Keratinocyte (primary cell): ENCODE results near the gene SLC4A2. TPM values are rescaled to one million over a fixed set of nuclear protein-coding genes. Genes with fewer than 3 reads are reported as not detected.

Experiments
- DNase-seq: peaks from one replicate; pipeline ENCODE4 v3.0.0-alpha.2; 2011; ENCODE audit warnings: low read depth, missing footprints, low spot score
- FAIRE-seq: peaks from 2 replicates; lab custom pipeline; 2011; peaks lifted over from hg19 to GRCh38; lab: Jason Lieb, UNC
- H2AFZ ChIP-seq: 2 replicates; pipeline ENCODE4 v1.6.0; 2012; ENCODE audit warnings: low read length, control low read depth, inconsistent platforms; ENCODE audit not compliant: control insufficient read depth
- H3K27ac ChIP-seq: 2 replicates; pipeline ENCODE4 v1.5.1; 2011; ENCODE audit warnings: low read length; ENCODE audit not compliant: control insufficient read depth, insufficient read depth
- H3K27me3 ChIP-seq: 3 replicates; pipeline ENCODE4 v1.6.0; 2011; ENCODE audit warnings: low read length; ENCODE audit not compliant: control insufficient read depth, insufficient read depth; ENCODE audit errors: extremely low read depth
- H3K36me3 ChIP-seq, 2 experiments: 2 replicates in 1 of 2; 3 replicates in 1 of 2; pipeline ENCODE4 v1.5.1; 2011; ENCODE audit warnings: low read length in 2 of 2, mild to moderate bottlenecking in 1 of 2; ENCODE audit not compliant: control insufficient read depth in 2 of 2, insufficient read depth in 2 of 2; ENCODE audit errors: extremely low read depth in 1 of 2
- H3K4me1 ChIP-seq: 3 replicates; pipeline ENCODE4 v1.5.1; 2011; ENCODE audit warnings: low read length; ENCODE audit not compliant: control insufficient read depth, insufficient read depth; ENCODE audit errors: extremely low read depth
- H3K4me2 ChIP-seq: 3 replicates; pipeline ENCODE4 v1.6.0; 2011; ENCODE audit warnings: low read depth, low read length; ENCODE audit not compliant: control insufficient read depth, insufficient read depth; ENCODE audit errors: extremely low read depth
- H3K4me3 ChIP-seq, 3 experiments: fragments of 200-600 bp in 1 of 3; sonication (generic) in 1 of 3; 2 replicates in 2 of 3; 3 replicates in 1 of 3; pipeline ENCODE4 v1.5.1; 2011 to 2016; ENCODE audit warnings: low read length in 3 of 3, mild to moderate bottlenecking in 3 of 3, control low read depth in 2 of 3, inconsistent platforms in 1 of 3, low read depth in 1 of 3, mixed read lengths in 1 of 3, mixed run types in 1 of 3, moderate library complexity in 1 of 3; ENCODE audit not compliant: control insufficient read depth in 2 of 3, insufficient read depth in 2 of 3; ENCODE audit errors: extremely low read depth in 1 of 3
- H3K79me2 ChIP-seq: 2 replicates; pipeline ENCODE4 v1.6.0; 2012; ENCODE audit warnings: low read length; ENCODE audit not compliant: control insufficient read depth, insufficient read depth
- H3K9ac ChIP-seq: 3 replicates; pipeline ENCODE4 v1.6.0; 2011; ENCODE audit warnings: low read length; ENCODE audit not compliant: control insufficient read depth, insufficient read depth; ENCODE audit errors: extremely low read depth
- H3K9me1 ChIP-seq: 3 replicates; pipeline ENCODE4 v1.6.0; 2011; ENCODE audit warnings: low read length; ENCODE audit not compliant: control insufficient read depth, insufficient read depth; ENCODE audit errors: extremely low read depth
- H3K9me3 ChIP-seq: 2 replicates; pipeline ENCODE4 v1.5.1; 2012; ENCODE audit warnings: low read depth, low read length; ENCODE audit not compliant: control insufficient read depth
- H4K20me1 ChIP-seq: 3 replicates; pipeline ENCODE4 v1.6.0; 2011; ENCODE audit warnings: low read length; ENCODE audit not compliant: control insufficient read depth, insufficient read depth; ENCODE audit errors: extremely low read depth
- CTCF ChIP-seq, 3 experiments: IDR thresholded peaks in 1 of 3; conservative IDR thresholded peaks in 1 of 3; optimal IDR thresholded peaks in 1 of 3; 2 replicates in 2 of 3; 3 replicates in 1 of 3; pipeline versions ENCODE3 to v1.5.1; 2011; ENCODE audit warnings: low read length in 3 of 3, mild to moderate bottlenecking in 3 of 3, moderate library complexity in 2 of 3, control low read depth in 1 of 3, inconsistent platforms in 1 of 3; ENCODE audit not compliant: insufficient read depth in 2 of 3; ENCODE audit errors: extremely low read depth in 1 of 3
- EZH2 ChIP-seq: IDR thresholded peaks from one replicate; pipeline ENCODE4 v1.6.1; 2012; ENCODE audit warnings: inconsistent platforms, mild to moderate bottlenecking, low read length, moderate library complexity
- dilution Hi-C: fragments of 300-500 bp; cut with MboI; formaldehyde crosslinking; loops from one replicate; pipeline ENCODE4 v1.7.0; 2020; ENCODE audit warnings: low sequenced_read_pairs; ENCODE audit not compliant: extremely low pct_ligation_motif_present
- polyA plus RNA-seq, 5 experiments: library from polyadenylated mRNA; depleted of rRNA in 3 of 5; stranded (reverse) in 3 of 5; stranded (forward) in 1 of 5; unstranded in 1 of 5; fragments of >200 nt; gene quantifications; 1 replicate in 1 of 5; 2 replicates in 3 of 5; 3 replicates in 1 of 5; pipeline versions ENCODE4 v1.2.1 to v1.2.3, GENCODE V29; 2011 to 2012; ENCODE audit warnings: missing spikeins in 2 of 5, low read depth in 1 of 5, low replicate concordance in 1 of 5

SLC4A2 gene
- polyA plus RNA-seq, 1 donor (not counting 4 experiments of a cell fraction or from before 2014, with no cell fraction given): 33.8 TPM

- DNase-seq (no peak), FAIRE-seq (peak; percentile 94)
- no peak for TF ChIP-seq EZH2
- TF ChIP-seq CTCF (optimal IDR thresholded peaks at IDR 0.05 in 1 of 3, IDR thresholded peaks at IDR 0.05 in 1 of 3, conservative IDR thresholded peaks at IDR 0.05 in 1 of 3; ENCODE audit: extremely low read depth in 1 of 3, insufficient read depth in 2 of 3, low read length in 3 of 3): peak in 2 of 3 experiments; percentile 99
- Histone ChIP-seq H3K4me2 (no peak overlapping the region), H2AFZ (no peak overlapping the region), H3K79me2 (peaks cover 30% of the 10 kb centered on the region), H3K9ac (no peak overlapping the region), H3K9me1 (peaks cover 2% of the 10 kb centered on the region), H4K20me1 (peaks cover 24% of the 10 kb centered on the region), H3K4me3 (no peak overlapping the region), H3K36me3 (peaks cover 46 to 47% of the 10 kb centered on the region in 2 experiments), H3K4me1 (peaks cover 18% of the 10 kb centered on the region), H3K27ac (no peak overlapping the region), H3K27me3 (no peaks in the 10 kb centered on the region), H3K9me3 (no peaks in the 10 kb centered on the region)
- dilution Hi-C loops: no loop called here
Observed at GRCh38 chr7:151123822-151124464, 64.6 kb downstream of the SLC4A2 start.

- dilution Hi-C loops: no loop called here
- peaks cover 41 to 46% of the 10 kb centered on the region in 2 experiments for H3K36me3 ChIP-seq
Observed at GRCh38 chr7:151124481-151124880, 65.1 kb downstream of the SLC4A2 start.

More at GRCh38 chr7:151124481-151124880, 65.1 kb downstream of the SLC4A2 start:
- no peak overlapping the region for H2AFZ ChIP-seq
- no peak overlapping the region for H3K27ac ChIP-seq
- DNase-seq: no peak
- TF ChIP-seq CTCF (optimal IDR thresholded peaks at IDR 0.05 in 1 of 3, IDR thresholded peaks at IDR 0.05 in 1 of 3, conservative IDR thresholded peaks at IDR 0.05 in 1 of 3; ENCODE audit: extremely low read depth in 1 of 3, insufficient read depth in 2 of 3, low read length in 3 of 3) (no peak), EZH2 (no peak)
- no peak overlapping the region for H3K9ac ChIP-seq
- peaks cover 24% of the 10 kb centered on the region for H4K20me1 ChIP-seq
- no peak overlapping the region for H3K4me3 ChIP-seq
- no peak overlapping the region for H3K4me2 ChIP-seq
- H3K27me3 ChIP-seq: no peaks in the 10 kb centered on the region
- peaks cover 2% of the 10 kb centered on the region for H3K9me1 ChIP-seq
- peaks cover 18% of the 10 kb centered on the region for H3K4me1 ChIP-seq
- FAIRE-seq: no peak
- H3K79me2 ChIP-seq: peaks cover 25% of the 10 kb centered on the region
- H3K9me3 ChIP-seq: no peaks in the 10 kb centered on the region
